PC-9 (cell line): ENCODE data around the gene CKS1B.
"Not testable (repeated sequence)": the region's sequence is repeated elsewhere in the genome, so short reads cannot be mapped to it uniquely, and the experiment has no call there.

Experiments
- CTCF ChIP-seq: fragments of 200-600 bp; sonication (generic); conservative IDR thresholded peaks from 2 replicates; pipeline ENCODE4 v1.6.1; 2017; ENCODE audit warnings: mixed run types, antibody characterized with exemption, mild to moderate bottlenecking, moderate library complexity
- EZH2 ChIP-seq: fragments of 200-600 bp; sonication (generic); IDR thresholded peaks from 2 replicates; pipeline ENCODE4 v1.8.0; 2017; ENCODE audit warnings: antibody characterized with exemption, low read depth

- not testable (repeated sequence) for TF ChIP-seq CTCF, EZH2
Observed at GRCh38 chr1:154986736-154987135, 12.3 kb downstream of the CKS1B start.
